Karpas-422 (cell line): Measurements from ENCODE around the gene PIP5K1A. TPM values are rescaled to one million over a fixed set of nuclear protein-coding genes. Genes with fewer than 3 reads are reported as not detected.
"Not testable (repeated sequence)": the region's sequence is repeated elsewhere in the genome, so short reads cannot be mapped to it uniquely, and the experiment has no call there.

ENCODE experiments used
- DNase-seq: peaks from one replicate; pipeline ENCODE4 v3.0.0-alpha.2; 2015
- H2AFZ ChIP-seq: fragments of 200-600 bp; sonication (generic); 2 replicates; pipeline ENCODE4 v1.6.1; 2014; ENCODE audit warnings: antibody characterized with exemption, low read length, mixed read lengths
- H3K27ac ChIP-seq: fragments of 200-600 bp; sonication (generic); 2 replicates; pipeline ENCODE4 v1.5.1; 2014; ENCODE audit warnings: mild to moderate bottlenecking, low read length, moderate library complexity
- H3K27me3 ChIP-seq: fragments of 200-600 bp; sonication (generic); 2 replicates; pipeline ENCODE4 v1.6.1; 2014; ENCODE audit warnings: low read length, mixed read lengths
- H3K36me3 ChIP-seq: fragments of 200-600 bp; sonication (generic); 2 replicates; pipeline ENCODE4 v1.6.1; 2014; ENCODE audit warnings: low read length, mixed read lengths; ENCODE audit not compliant: insufficient read depth
- H3K4me1 ChIP-seq: fragments of 200-600 bp; sonication (generic); 2 replicates; pipeline ENCODE4 v1.6.1; 2014; ENCODE audit warnings: mild to moderate bottlenecking, low read length, mixed read lengths
- H3K4me2 ChIP-seq: fragments of 200-600 bp; sonication (generic); 2 replicates; pipeline ENCODE4 v1.6.1; 2014; ENCODE audit warnings: low read length, low read depth, mild to moderate bottlenecking; ENCODE audit not compliant: poor library complexity, severe bottlenecking
- H3K4me3 ChIP-seq: fragments of 200-600 bp; sonication (generic); 2 replicates; pipeline ENCODE4 v1.5.1; 2014; ENCODE audit warnings: mild to moderate bottlenecking, antibody characterized with exemption, low read length, mixed read lengths
- H3K79me2 ChIP-seq: fragments of 200-600 bp; sonication (generic); 2 replicates; pipeline ENCODE4 v1.6.1; 2014; ENCODE audit warnings: mild to moderate bottlenecking, low read length, mixed read lengths
- H3K9ac ChIP-seq: fragments of 200-600 bp; sonication (generic); 2 replicates; pipeline ENCODE4 v1.6.0; 2014; ENCODE audit warnings: low read length
- H3K9me2 ChIP-seq: fragments of 200-600 bp; sonication (generic), shearing (Covaris generic); replicated peaks from 2 replicates; pipeline ENCODE4 v1.6.0; 2014; ENCODE audit warnings: mild to moderate bottlenecking, low read length, moderate library complexity; ENCODE audit not compliant: insufficient read depth
- H3K9me3 ChIP-seq: fragments of 300-700, 200-600 bp; sonication (generic); 2 replicates; pipeline ENCODE4 v1.6.1; 2014; ENCODE audit warnings: low read length, mixed read lengths
- H4K20me1 ChIP-seq: fragments of 200-600 bp; sonication (generic); 2 replicates; pipeline ENCODE4 v1.6.1; 2014; ENCODE audit warnings: mild to moderate bottlenecking, antibody characterized with exemption, low read length, low read depth; ENCODE audit not compliant: insufficient read depth
- total RNA-seq: library from RNA; depleted of rRNA; stranded (reverse); fragments of >200 nt; shearing (Covaris generic); gene quantifications from 2 replicates; pipeline ENCODE4 v1.2.3, GENCODE V29; 2014; ENCODE audit warnings: low replicate concordance

PIP5K1A gene
- total RNA-seq, 1 experiment from 2014 or later, result 75.9 TPM

GRCh38 chr1:151194894-151195594 lies 3.3 kb upstream of the PIP5K1A start:
- not testable (repeated sequence) for H3K9ac ChIP-seq, H4K20me1 ChIP-seq, H3K27me3 ChIP-seq, H3K9me2 ChIP-seq, H3K27ac ChIP-seq, H3K36me3 ChIP-seq, DNase-seq, H2AFZ ChIP-seq, H3K9me3 ChIP-seq, H3K4me3 ChIP-seq
- Histone ChIP-seq H3K79me2 (peaks cover 16% of the 10 kb centered on the region), H3K4me1 (peaks cover 26% of the 10 kb centered on the region), H3K4me2 (peak overlapping the region; percentile 93)

GRCh38 chr1:151196292-151196800 lies 2.0 kb upstream of the PIP5K1A start:
- DNase-seq, result peak; percentile 90
- Histone ChIP-seq H3K4me2 (peak overlapping the region; percentile 93), H3K4me3 (peak overlapping the region; percentile 63), H2AFZ (peak overlapping the region; percentile 67), H3K9ac (peak overlapping the region; percentile 66), H3K4me1 (peaks cover 30% of the 10 kb centered on the region), H3K27me3 (no peaks in the 10 kb centered on the region), H3K36me3 (peaks cover 4% of the 10 kb centered on the region; the same call in 1 of the 2 replicates), H4K20me1 (peaks cover 12% of the 10 kb centered on the region), H3K9me2 (no peaks in the 10 kb centered on the region), H3K9me3 (no peaks in the 10 kb centered on the region), H3K79me2 (peaks cover 28% of the 10 kb centered on the region), H3K27ac (peak overlapping the region; percentile 54; the same call in 1 of the 2 replicates)

GRCh38 chr1:151197863-151198253 lies 494 bp upstream of the PIP5K1A start:
- peak overlapping the region; percentile 82 for H3K9ac ChIP-seq
- H3K79me2 ChIP-seq, result peaks cover 43% of the 10 kb centered on the region
- H2AFZ ChIP-seq, result peak overlapping the region; percentile 8; the same call in 1 of the 2 replicates
- peak; percentile 57 for DNase-seq
- peak overlapping the region; percentile 100 for H3K4me2 ChIP-seq
- H3K4me3 ChIP-seq, result peak overlapping the region; percentile 94
- no peaks in the 10 kb centered on the region for H3K9me3 ChIP-seq
- H3K27me3 ChIP-seq, result no peaks in the 10 kb centered on the region
- H3K4me1 ChIP-seq, result peaks cover 31% of the 10 kb centered on the region
- H3K36me3 ChIP-seq, result peaks cover 17% of the 10 kb centered on the region; the same call in 1 of the 2 replicates
- H4K20me1 ChIP-seq, result peaks cover 26% of the 10 kb centered on the region
- peak overlapping the region; percentile 22 for H3K27ac ChIP-seq
- no peaks in the 10 kb centered on the region for H3K9me2 ChIP-seq

GRCh38 chr1:151199873-151200581 lies 1.7 kb downstream of the PIP5K1A start:
- H2AFZ ChIP-seq, result no peak overlapping the region
- peak overlapping the region; percentile 100 for H3K4me2 ChIP-seq
- H3K36me3 ChIP-seq, result peaks cover 28% of the 10 kb centered on the region; the same call in 1 of the 2 replicates
- H3K4me3 ChIP-seq, result peak overlapping the region; percentile 94
- DNase-seq, result no peak
- H3K9me3 ChIP-seq, result no peaks in the 10 kb centered on the region
- no peaks in the 10 kb centered on the region for H3K9me2 ChIP-seq
- peak overlapping the region; percentile 72 for H3K27ac ChIP-seq
- H3K4me1 ChIP-seq, result peaks cover 31% of the 10 kb centered on the region
- peaks cover 28% of the 10 kb centered on the region for H4K20me1 ChIP-seq
- peak overlapping the region; percentile 82 for H3K9ac ChIP-seq
- H3K27me3 ChIP-seq, result no peaks in the 10 kb centered on the region
- H3K79me2 ChIP-seq, result peaks cover 65% of the 10 kb centered on the region

- not testable (repeated sequence) for H2AFZ ChIP-seq, H3K9me2 ChIP-seq, H3K4me2 ChIP-seq, H3K9ac ChIP-seq, H3K27ac ChIP-seq, H3K4me3 ChIP-seq, H3K9me3 ChIP-seq, H3K4me1 ChIP-seq, DNase-seq, H3K27me3 ChIP-seq
- H4K20me1 ChIP-seq, result peaks cover 31% of the 10 kb centered on the region
- H3K79me2 ChIP-seq, result peaks cover 97% of the 10 kb centered on the region
- H3K36me3 ChIP-seq, result peaks cover 42% of the 10 kb centered on the region
These were observed 7.1 kb downstream of the PIP5K1A start for GRCh38 chr1:151205381-151205965.

- Histone ChIP-seq H3K36me3 (peaks cover 22% of the 10 kb centered on the region), H3K4me1 (no peaks in the 10 kb centered on the region), H3K9me3 (no peaks in the 10 kb centered on the region), H4K20me1 (peaks cover 17% of the 10 kb centered on the region), H3K4me2 (no peak overlapping the region), H3K79me2 (peaks cover 94% of the 10 kb centered on the region), H3K9ac (no peak overlapping the region), H3K9me2 (no peaks in the 10 kb centered on the region), H3K27ac (no peak overlapping the region), H3K27me3 (no peaks in the 10 kb centered on the region), H2AFZ (no peak overlapping the region), H3K4me3 (no peak overlapping the region)
- no peak for DNase-seq
These were observed 12.5 kb downstream of the PIP5K1A start for GRCh38 chr1:151210830-151211229.

- Histone ChIP-seq H3K27ac (no peak overlapping the region), H4K20me1 (peaks cover 23% of the 10 kb centered on the region), H2AFZ (no peak overlapping the region), H3K79me2 (peaks cover 94% of the 10 kb centered on the region), H3K9me2 (no peaks in the 10 kb centered on the region), H3K4me2 (no peak overlapping the region), H3K4me3 (no peak overlapping the region), H3K27me3 (no peaks in the 10 kb centered on the region), H3K9ac (no peak overlapping the region), H3K36me3 (peaks cover 12% of the 10 kb centered on the region), H3K4me1 (no peaks in the 10 kb centered on the region), H3K9me3 (no peaks in the 10 kb centered on the region)
- DNase-seq, result no peak
These were observed 13.8 kb downstream of the PIP5K1A start for GRCh38 chr1:151211972-151212705.
